Smooth muscle cell (in vitro differentiated cells): Measurements from ENCODE around the gene TSPAN16. TPM values are rescaled to one million over a fixed set of nuclear protein-coding genes. Genes with fewer than 3 reads are reported as not detected.
"Not testable (repeated sequence)": the region's sequence is repeated elsewhere in the genome, so short reads cannot be mapped to it uniquely, and the experiment has no call there.

Source experiments
- DNase-seq: peaks from one replicate; lab custom pipeline; 2025; ENCODE audit not compliant: unreplicated experiment; lab: John Stamatoyannopoulos, UW
- H2AFZ ChIP-seq: fragments of 200-600 bp; sonication (generic); 2 replicates; pipeline ENCODE4 v1.6.0; 2016; ENCODE audit warnings: antibody characterized with exemption, low read depth, mild to moderate bottlenecking
- H3F3A ChIP-seq: fragments of 200-600 bp; sonication (generic); 2 replicates; pipeline ENCODE4 v1.6.0; 2017; ENCODE audit warnings: antibody characterized with exemption, low read depth
- H3K27ac ChIP-seq: fragments of 200-600 bp; sonication (generic); 2 replicates; pipeline ENCODE4 v1.5.1; 2016; ENCODE audit warnings: low read depth, mild to moderate bottlenecking
- H3K27me3 ChIP-seq: fragments of 200-600 bp; sonication (generic); 2 replicates; pipeline ENCODE4 v1.6.1; 2016; ENCODE audit warnings: low read depth, mild to moderate bottlenecking
- H3K36me3 ChIP-seq: fragments of 200-600 bp; sonication (generic); 2 replicates; pipeline ENCODE4 v1.5.1; 2016; ENCODE audit warnings: low read depth
- H3K4me1 ChIP-seq: fragments of 200-600 bp; sonication (generic); 2 replicates; pipeline ENCODE4 v1.5.1; 2016; ENCODE audit warnings: low read depth
- H3K4me2 ChIP-seq: fragments of 200-600 bp; sonication (generic); 2 replicates; pipeline ENCODE4 v1.6.0; 2016; ENCODE audit warnings: mild to moderate bottlenecking
- H3K4me3 ChIP-seq: fragments of 200-600 bp; sonication (generic); 2 replicates; pipeline ENCODE4 v1.5.1; 2016; ENCODE audit warnings: mild to moderate bottlenecking
- H3K79me2 ChIP-seq: fragments of 200-600 bp; sonication (generic); 2 replicates; pipeline ENCODE4 v1.6.0; 2016; ENCODE audit warnings: low read depth, mild to moderate bottlenecking
- H3K9ac ChIP-seq: fragments of 200-600 bp; sonication (generic); 2 replicates; pipeline ENCODE4 v1.6.0; 2016; ENCODE audit warnings: low read depth
- H3K9me3 ChIP-seq: fragments of 200-600 bp; sonication (generic); replicated peaks from 2 replicates; pipeline ENCODE4 v1.5.1; 2016; ENCODE audit warnings: low read depth
- H4K20me1 ChIP-seq: fragments of 200-600 bp; sonication (generic); 2 replicates; pipeline ENCODE4 v1.6.0; 2016; ENCODE audit warnings: low read depth
- WGBS: methylation state at CpG from one replicate; pipeline ENCODE4 v1.1.7; 2016; ENCODE audit warnings: low lambda C conversion rate; 5-methylcytosine and 5-hydroxymethylcytosine counted together
- polyA plus RNA-seq: library from polyadenylated mRNA; unstranded; fragments of >200 nt; fragmentation: Nextera tagmentation; extraction: Ambion mirVana; gene quantifications from 2 replicates; pipeline ENCODE4 v1.2.1, GENCODE V29; 2016
- total RNA-seq: library from RNA; depleted of rRNA; stranded (reverse); fragments of >200 nt; gene quantifications from 2 replicates; pipeline ENCODE4 v1.2.3, GENCODE V29; 2014
- TF ChIP-seq, protein P1 (sequence below): fragments of 200-600 bp; sonication (generic); IDR thresholded peaks from 2 replicates; pipeline ENCODE4 v1.5.1; 2017; ENCODE audit warnings: borderline replicate concordance, mild to moderate bottlenecking, antibody characterized with exemption; ENCODE audit not compliant: insufficient read depth, poor library complexity, severe bottlenecking

Gene TSPAN16
- total and polyA plus RNA-seq, 2 experiments from 2014 or later: not detected

DNA sequence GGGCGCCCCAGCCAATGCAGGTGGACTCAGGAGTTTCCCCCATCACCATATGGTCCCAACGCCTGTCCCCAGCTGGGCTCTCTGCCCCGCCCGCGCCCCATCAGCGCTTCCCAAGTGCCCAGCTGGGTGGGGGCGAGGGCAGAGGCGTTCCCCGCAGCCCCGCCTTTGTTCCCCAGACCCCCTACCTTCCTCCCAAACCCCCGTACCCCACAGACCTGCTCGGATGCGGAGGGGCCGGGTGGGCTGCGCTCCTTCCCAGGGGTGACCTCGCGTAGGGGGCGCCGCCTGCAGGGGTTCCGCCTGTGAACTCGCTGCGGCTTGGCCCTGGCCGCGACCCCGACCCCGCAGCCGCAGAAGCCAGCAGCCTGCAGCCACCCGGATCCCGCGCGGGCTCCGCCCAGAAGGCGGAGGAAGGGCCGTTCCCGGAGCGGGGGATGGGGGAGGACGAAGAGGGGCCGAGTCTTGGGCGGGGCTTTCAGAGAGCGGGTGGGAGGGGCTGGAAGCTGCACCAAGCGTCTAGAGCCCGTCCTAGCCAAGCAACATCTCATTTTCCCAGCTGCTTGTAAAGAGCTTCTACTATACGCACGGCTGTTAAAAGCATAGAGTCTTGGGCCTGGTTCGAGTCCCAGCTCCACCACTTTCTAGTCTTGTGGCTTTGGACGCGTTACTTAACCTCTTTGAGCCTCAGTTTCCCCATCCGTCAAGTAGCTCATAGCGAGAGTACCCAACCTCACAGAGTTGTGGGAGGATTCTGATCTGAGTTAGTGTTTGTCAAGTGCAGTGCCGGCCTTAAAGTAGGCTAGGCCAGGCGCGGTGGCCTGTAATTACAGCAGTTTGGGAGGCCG, 43.5 kb downstream of the TSPAN16 start, which contains the start of gene RAB3D:
Gene RAB3D (minus strand): TSS at position 404 of the 845 bp plus-strand sequence. CDS start 2,258 bp downstream, outside the sequence.
- Histone ChIP-seq H3K36me3 (peaks cover 6% of the 10 kb centered on the region), H3K9ac (peak within 1 kb of the TSS; percentile 43), H3K27me3 (no peaks in the 10 kb centered on the region), H3K4me1 (no peaks in the 10 kb centered on the region), H3K27ac (no peak within 1 kb of the TSS), H4K20me1 (no peaks in the 10 kb centered on the region), H3K9me3 (no peaks in the 10 kb centered on the region), H3F3A (no peaks in the 10 kb centered on the region), H2AFZ (peak within 1 kb of the TSS; percentile 85), H3K79me2 (no peaks in the 10 kb centered on the region), H3K4me2 (peak within 1 kb of the TSS; percentile 98), H3K4me3 (peak within 1 kb of the TSS; percentile 76)
- TF ChIP-seq, protein P1, sequence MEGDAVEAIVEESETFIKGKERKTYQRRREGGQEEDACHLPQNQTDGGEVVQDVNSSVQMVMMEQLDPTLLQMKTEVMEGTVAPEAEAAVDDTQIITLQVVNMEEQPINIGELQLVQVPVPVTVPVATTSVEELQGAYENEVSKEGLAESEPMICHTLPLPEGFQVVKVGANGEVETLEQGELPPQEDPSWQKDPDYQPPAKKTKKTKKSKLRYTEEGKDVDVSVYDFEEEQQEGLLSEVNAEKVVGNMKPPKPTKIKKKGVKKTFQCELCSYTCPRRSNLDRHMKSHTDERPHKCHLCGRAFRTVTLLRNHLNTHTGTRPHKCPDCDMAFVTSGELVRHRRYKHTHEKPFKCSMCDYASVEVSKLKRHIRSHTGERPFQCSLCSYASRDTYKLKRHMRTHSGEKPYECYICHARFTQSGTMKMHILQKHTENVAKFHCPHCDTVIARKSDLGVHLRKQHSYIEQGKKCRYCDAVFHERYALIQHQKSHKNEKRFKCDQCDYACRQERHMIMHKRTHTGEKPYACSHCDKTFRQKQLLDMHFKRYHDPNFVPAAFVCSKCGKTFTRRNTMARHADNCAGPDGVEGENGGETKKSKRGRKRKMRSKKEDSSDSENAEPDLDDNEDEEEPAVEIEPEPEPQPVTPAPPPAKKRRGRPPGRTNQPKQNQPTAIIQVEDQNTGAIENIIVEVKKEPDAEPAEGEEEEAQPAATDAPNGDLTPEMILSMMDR: no peak
- DNase-seq: peak; percentile 58
- 27% methylated on average over 18 of the region's 53 CpGs for WGBS

DNA sequence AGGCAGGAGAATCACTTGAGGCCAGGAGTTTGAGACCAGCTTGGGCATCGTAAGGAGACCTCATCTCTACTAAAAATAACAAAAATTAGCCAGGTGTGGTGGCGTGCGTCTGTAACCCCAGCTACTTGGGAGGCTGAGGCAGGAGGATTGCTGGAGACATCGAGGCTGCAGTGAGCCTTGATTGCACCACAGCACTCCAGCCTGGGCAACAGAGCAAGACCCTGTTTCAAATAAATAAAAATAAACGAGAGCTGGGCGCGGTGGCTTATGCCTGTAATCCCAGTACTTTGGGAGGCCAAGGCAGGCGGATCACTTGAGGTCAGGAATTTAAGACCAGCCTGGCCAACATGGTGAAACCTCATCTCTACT, 44.1 kb downstream of the TSPAN16 start:
- H2AFZ ChIP-seq, H3K27ac ChIP-seq, H3K9ac ChIP-seq, H3F3A ChIP-seq, H3K36me3 ChIP-seq, H3K4me1 ChIP-seq, H4K20me1 ChIP-seq, H3K9me3 ChIP-seq, H3K27me3 ChIP-seq, DNase-seq, H3K79me2 ChIP-seq: not testable (repeated sequence)
- Histone ChIP-seq H3K4me3 (peak overlapping the region; percentile 76), H3K4me2 (peak overlapping the region; percentile 98)
- WGBS: 91% methylated on average over 8 of the region's 8 CpGs

DNA sequence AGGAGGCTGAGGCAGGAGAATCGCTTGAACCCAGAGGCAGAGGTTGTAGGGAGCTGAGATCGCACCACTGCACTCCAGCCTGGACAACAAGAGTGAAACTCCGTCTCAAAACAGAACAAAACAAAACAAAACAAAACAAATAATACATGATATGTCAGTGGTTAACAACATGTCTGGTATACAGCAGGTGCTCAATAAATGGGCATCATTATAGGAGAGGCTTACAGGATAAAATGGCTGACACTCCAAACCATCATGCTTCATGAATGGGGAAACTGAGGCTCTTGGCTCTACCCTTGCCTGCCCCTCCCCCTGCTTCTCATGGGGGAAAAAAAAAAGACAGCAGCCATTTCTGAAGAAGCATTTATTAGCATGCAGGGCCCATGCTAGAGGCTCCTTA, 46.5 kb downstream of the TSPAN16 start:
- TF ChIP-seq, protein P1: no peak
- WGBS: 93% methylated on average over 3 of the region's 3 CpGs
- Histone ChIP-seq H3F3A (no peaks in the 10 kb centered on the region), H3K27me3 (no peaks in the 10 kb centered on the region), H3K4me2 (no peak overlapping the region), H3K9me3 (no peaks in the 10 kb centered on the region), H3K79me2 (peaks cover 3% of the 10 kb centered on the region), H4K20me1 (no peaks in the 10 kb centered on the region), H3K9ac (no peak overlapping the region), H3K36me3 (no peaks in the 10 kb centered on the region), H2AFZ (no peak overlapping the region), H3K27ac (no peak overlapping the region), H3K4me3 (no peak overlapping the region), H3K4me1 (no peaks in the 10 kb centered on the region)
- no peak for DNase-seq

DNA sequence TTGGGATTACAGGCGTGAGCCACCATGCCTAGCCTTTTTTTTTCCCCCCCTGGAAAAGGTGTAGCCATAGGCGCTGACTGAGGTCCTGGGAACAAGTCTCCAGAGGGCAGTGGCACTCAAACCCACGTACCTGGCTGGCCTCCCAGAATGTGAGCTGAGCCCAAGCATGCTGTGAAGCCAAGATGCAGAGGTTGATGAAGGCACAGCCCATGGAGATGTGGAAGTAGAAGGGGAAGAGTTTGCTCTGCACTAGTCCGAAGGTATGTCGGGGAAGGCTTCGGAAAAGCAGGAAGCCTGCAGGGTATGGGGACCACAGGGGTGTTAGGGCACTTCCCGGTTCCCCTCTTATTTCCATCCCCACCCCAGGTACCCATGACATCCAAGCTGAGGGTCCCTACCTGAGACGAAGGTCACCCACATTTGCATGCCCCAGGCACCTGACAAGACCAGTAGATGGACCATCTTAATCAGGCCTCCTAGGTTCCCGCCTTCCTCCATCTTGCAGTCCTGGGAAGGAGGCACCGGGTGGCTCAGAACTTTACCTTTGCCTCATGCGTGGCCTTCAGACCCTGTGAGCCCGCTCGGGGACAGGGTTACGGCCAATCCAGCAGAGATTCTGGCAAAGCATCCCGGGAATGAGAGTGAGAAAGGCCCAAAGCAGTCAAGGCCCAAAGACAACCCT, 49.3 kb downstream of the TSPAN16 start:
- peak overlapping the region; percentile 73 for H3K4me3 ChIP-seq
- no peaks in the 10 kb centered on the region for H3K4me1 ChIP-seq
- no peak overlapping the region for H3K9ac ChIP-seq
- DNase-seq: no peak
- TF ChIP-seq, protein P1: no peak
- no peak overlapping the region for H2AFZ ChIP-seq
- no peaks in the 10 kb centered on the region for H3K27me3 ChIP-seq
- H3K27ac ChIP-seq: peak overlapping the region; percentile 82
- no peaks in the 10 kb centered on the region for H3K9me3 ChIP-seq
- H4K20me1 ChIP-seq: no peaks in the 10 kb centered on the region
- no peaks in the 10 kb centered on the region for H3F3A ChIP-seq
- no peaks in the 10 kb centered on the region for H3K36me3 ChIP-seq
- peak overlapping the region; percentile 89 for H3K4me2 ChIP-seq
- peaks cover 3% of the 10 kb centered on the region for H3K79me2 ChIP-seq
- WGBS: 71% methylated on average over 15 of the region's 15 CpGs
